Smooth muscle cell (in vitro differentiated cells): ENCODE data around the gene KRT26. TPM values are rescaled to one million over a fixed set of nuclear protein-coding genes. Genes with fewer than 3 reads are reported as not detected.

ENCODE experiments used
- DNase-seq: peaks from one replicate; lab custom pipeline; 2025; ENCODE audit not compliant: unreplicated experiment; lab: John Stamatoyannopoulos, UW
- H2AFZ ChIP-seq: fragments of 200-600 bp; sonication (generic); 2 replicates; pipeline ENCODE4 v1.6.0; 2016; ENCODE audit warnings: antibody characterized with exemption, low read depth, mild to moderate bottlenecking
- H3F3A ChIP-seq: fragments of 200-600 bp; sonication (generic); 2 replicates; pipeline ENCODE4 v1.6.0; 2017; ENCODE audit warnings: antibody characterized with exemption, low read depth
- H3K27ac ChIP-seq: fragments of 200-600 bp; sonication (generic); 2 replicates; pipeline ENCODE4 v1.5.1; 2016; ENCODE audit warnings: low read depth, mild to moderate bottlenecking
- H3K27me3 ChIP-seq: fragments of 200-600 bp; sonication (generic); 2 replicates; pipeline ENCODE4 v1.6.1; 2016; ENCODE audit warnings: low read depth, mild to moderate bottlenecking
- H3K36me3 ChIP-seq: fragments of 200-600 bp; sonication (generic); 2 replicates; pipeline ENCODE4 v1.5.1; 2016; ENCODE audit warnings: low read depth
- H3K4me1 ChIP-seq: fragments of 200-600 bp; sonication (generic); 2 replicates; pipeline ENCODE4 v1.5.1; 2016; ENCODE audit warnings: low read depth
- H3K4me2 ChIP-seq: fragments of 200-600 bp; sonication (generic); 2 replicates; pipeline ENCODE4 v1.6.0; 2016; ENCODE audit warnings: mild to moderate bottlenecking
- H3K4me3 ChIP-seq: fragments of 200-600 bp; sonication (generic); 2 replicates; pipeline ENCODE4 v1.5.1; 2016; ENCODE audit warnings: mild to moderate bottlenecking
- H3K79me2 ChIP-seq: fragments of 200-600 bp; sonication (generic); 2 replicates; pipeline ENCODE4 v1.6.0; 2016; ENCODE audit warnings: low read depth, mild to moderate bottlenecking
- H3K9ac ChIP-seq: fragments of 200-600 bp; sonication (generic); 2 replicates; pipeline ENCODE4 v1.6.0; 2016; ENCODE audit warnings: low read depth
- H3K9me3 ChIP-seq: fragments of 200-600 bp; sonication (generic); replicated peaks from 2 replicates; pipeline ENCODE4 v1.5.1; 2016; ENCODE audit warnings: low read depth
- H4K20me1 ChIP-seq: fragments of 200-600 bp; sonication (generic); 2 replicates; pipeline ENCODE4 v1.6.0; 2016; ENCODE audit warnings: low read depth
- CTCF ChIP-seq: fragments of 200-600 bp; sonication (generic); IDR thresholded peaks from 2 replicates; pipeline ENCODE4 v1.5.1; 2017; ENCODE audit warnings: borderline replicate concordance, mild to moderate bottlenecking, antibody characterized with exemption; ENCODE audit not compliant: insufficient read depth, poor library complexity, severe bottlenecking
- WGBS: methylation state at CpG from one replicate; pipeline ENCODE4 v1.1.7; 2016; ENCODE audit warnings: low lambda C conversion rate; 5-methylcytosine and 5-hydroxymethylcytosine counted together
- polyA plus RNA-seq: library from polyadenylated mRNA; unstranded; fragments of >200 nt; fragmentation: Nextera tagmentation; extraction: Ambion mirVana; gene quantifications from 2 replicates; pipeline ENCODE4 v1.2.1, GENCODE V29; 2016
- total RNA-seq: library from RNA; depleted of rRNA; stranded (reverse); fragments of >200 nt; gene quantifications from 2 replicates; pipeline ENCODE4 v1.2.3, GENCODE V29; 2014

KRT26 gene
- total and polyA plus RNA-seq, 2 experiments from 2014 or later, result not detected

GRCh38 chr17:40760105-40761016, 11.6 kb downstream of the KRT26 start:
- Histone ChIP-seq H3K36me3 (no peaks in the 10 kb centered on the region), H3K4me2 (no peak overlapping the region), H3F3A (no peaks in the 10 kb centered on the region), H3K9ac (no peak overlapping the region), H3K27ac (no peak overlapping the region), H3K9me3 (peaks cover 19% of the 10 kb centered on the region), H3K27me3 (no peaks in the 10 kb centered on the region), H3K4me3 (no peak overlapping the region), H3K4me1 (no peaks in the 10 kb centered on the region), H3K79me2 (no peaks in the 10 kb centered on the region), H4K20me1 (no peaks in the 10 kb centered on the region), H2AFZ (no peak overlapping the region)
- no peak for TF ChIP-seq CTCF
- DNase-seq, result no peak
- 47% methylated on average over 1 of the region's 1 CpG for WGBS

GRCh38 chr17:40755231-40755630, 16.8 kb downstream of the KRT26 start, which contains the start of gene KRT25:
Gene KRT25, minus strand, starts transcription at chr17:40755331. Its CDS starts 60 bp downstream, at chr17:40755271.
- no peaks in the 10 kb centered on the region for H4K20me1 ChIP-seq
- no peaks in the 10 kb centered on the region for H3K79me2 ChIP-seq
- H3K4me1 ChIP-seq, result no peaks in the 10 kb centered on the region
- no peak within 1 kb of the TSS for H3K9ac ChIP-seq
- no peaks in the 10 kb centered on the region for H3F3A ChIP-seq
- no peak within 1 kb of the TSS for H3K4me2 ChIP-seq
- DNase-seq, result no peak
- no peaks in the 10 kb centered on the region for H3K36me3 ChIP-seq
- H3K9me3 ChIP-seq, result peaks cover 17% of the 10 kb centered on the region
- no peak within 1 kb of the TSS for H3K27ac ChIP-seq
- no peak within 1 kb of the TSS for H2AFZ ChIP-seq
- peaks cover 5% of the 10 kb centered on the region for H3K27me3 ChIP-seq
- no peak for TF ChIP-seq CTCF
- WGBS, result 76% methylated on average over 4 of the region's 4 CpGs
- H3K4me3 ChIP-seq, result no peak within 1 kb of the TSS

GRCh38 chr17:40753804-40754203, 18.2 kb downstream of the KRT26 start:
- TF ChIP-seq CTCF, result no peak
- Histone ChIP-seq H3K79me2 (no peaks in the 10 kb centered on the region), H3K9ac (no peak overlapping the region), H4K20me1 (no peaks in the 10 kb centered on the region), H3K9me3 (peaks cover 7% of the 10 kb centered on the region), H2AFZ (no peak overlapping the region), H3K4me1 (no peaks in the 10 kb centered on the region), H3F3A (no peaks in the 10 kb centered on the region), H3K27me3 (peaks cover 15% of the 10 kb centered on the region), H3K36me3 (no peaks in the 10 kb centered on the region), H3K4me3 (no peak overlapping the region), H3K27ac (no peak overlapping the region), H3K4me2 (no peak overlapping the region)
- WGBS, result 95% methylated on average over 3 of the region's 3 CpGs
- DNase-seq, result no peak
